HepG2 (cell line): ENCODE data around the gene TM4SF5. TPM values are rescaled to one million over a fixed set of nuclear protein-coding genes. Genes with fewer than 3 reads are reported as not detected.
A peak's percentile ranks its signal among the peaks of the same experiment; 100 is the strongest.

Experiments used
- ARID2 ChIP-seq: sonication (generic); formaldehyde crosslinking; IDR thresholded peaks from 2 replicates; pipeline ENCODE4 v1.8.1; 2022; ENCODE audit warnings: mild to moderate bottlenecking, missing genetic modification reagents, borderline replicate concordance
- ATAD3A ChIP-seq: sonication (generic); formaldehyde crosslinking; IDR thresholded peaks from 2 replicates; pipeline ENCODE4 v1.4.0; 2020; ENCODE audit warnings: missing genetic modification reagents
- ERF ChIP-seq: IDR thresholded peaks from 2 replicates; pipeline ENCODE4 v1.6.1; 2018; ENCODE audit warnings: missing biosample characterization, missing genetic modification reagents
- HES4 ChIP-seq: sonication (generic); formaldehyde crosslinking; IDR thresholded peaks from 2 replicates; pipeline ENCODE4 v1.9.0; 2021; ENCODE audit warnings: mild to moderate bottlenecking, missing genetic modification reagents, borderline replicate concordance
- HNF4G ChIP-seq, 2 experiments: sonication (generic) in 1 of 2; formaldehyde crosslinking in 1 of 2; IDR thresholded peaks; 2 replicates each; pipeline versions ENCODE4 v1.4.0 to v1.6.1; 2011 to 2020; ENCODE audit warnings: borderline replicate concordance in 2 of 2, low read depth in 2 of 2, mild to moderate bottlenecking in 2 of 2, low read length in 1 of 2, missing genetic modification reagents in 1 of 2, moderate library complexity in 1 of 2
- IKZF4 ChIP-seq: sonication (generic); formaldehyde crosslinking; IDR thresholded peaks from 2 replicates; pipeline ENCODE4 v1.5.1; 2020; ENCODE audit warnings: borderline replicate concordance, mild to moderate bottlenecking, low read depth, missing genetic modification reagents; ENCODE audit errors: not compliant biosample characterization
- KDM4B ChIP-seq: sonication (generic); formaldehyde crosslinking; IDR thresholded peaks from 2 replicates; pipeline ENCODE4 v1.4.0; 2020; ENCODE audit warnings: missing genetic modification reagents
- KLF9 ChIP-seq: IDR thresholded peaks from 2 replicates; pipeline ENCODE4 v1.6.1; 2016; ENCODE audit warnings: low read depth
- NR2F2 ChIP-seq: IDR thresholded peaks from 2 replicates; pipeline ENCODE4 v1.6.1; 2012; ENCODE audit warnings: low read depth, inconsistent platforms, borderline replicate concordance
- POLR2G ChIP-seq: fragments of 200-400 bp; formaldehyde crosslinking; IDR thresholded peaks from 2 replicates; pipeline ENCODE4 v1.6.1; 2018; ENCODE audit warnings: mild to moderate bottlenecking, low read depth, low read length, moderate library complexity
- REXO4 ChIP-seq: sonication (generic); formaldehyde crosslinking; IDR thresholded peaks from 2 replicates; pipeline ENCODE4 v1.8.0; 2022; ENCODE audit warnings: missing genetic modification reagents, mild to moderate bottlenecking, borderline replicate concordance
- SPEN ChIP-seq: sonication (generic); formaldehyde crosslinking; IDR thresholded peaks from 2 replicates; pipeline ENCODE4 v1.5.1; 2020; ENCODE audit warnings: low read depth, mild to moderate bottlenecking, missing genetic modification reagents
- SYNCRIP ChIP-seq: fragments of 200-400 bp; formaldehyde crosslinking; IDR thresholded peaks from 2 replicates; pipeline ENCODE4 v1.6.1; 2018; ENCODE audit warnings: mild to moderate bottlenecking, low read depth, low read length; ENCODE audit not compliant: insufficient read depth
- TBX3 ChIP-seq: fragments of 450-650 bp; IDR thresholded peaks from 2 replicates; pipeline ENCODE4 v1.6.1; 2017; ENCODE audit warnings: antibody characterized with exemption, mild to moderate bottlenecking, inconsistent platforms, borderline replicate concordance
- XRCC5 ChIP-seq: fragments of 200-400 bp; formaldehyde crosslinking; optimal IDR thresholded peaks from 2 replicates; pipeline ENCODE3; 2017; ENCODE audit warnings: mild to moderate bottlenecking, low read length
- ZFP37 ChIP-seq: sonication (generic); formaldehyde crosslinking; IDR thresholded peaks from 2 replicates; pipeline ENCODE4 v1.4.0; 2020; ENCODE audit warnings: missing genetic modification reagents, borderline replicate concordance
- ZNF275 ChIP-seq: sonication (generic); formaldehyde crosslinking; IDR thresholded peaks from 2 replicates; pipeline ENCODE4 v1.8.0; 2022; ENCODE audit warnings: missing genetic modification reagents, mild to moderate bottlenecking, inconsistent platforms, borderline replicate concordance
- ZNF550 ChIP-seq: sonication (generic); formaldehyde crosslinking; IDR thresholded peaks from 2 replicates; pipeline ENCODE4 v1.4.0; 2020; ENCODE audit warnings: mild to moderate bottlenecking, missing genetic modification reagents, borderline replicate concordance
- ZNF660 ChIP-seq: sonication (generic); formaldehyde crosslinking; IDR thresholded peaks from 2 replicates; pipeline ENCODE4 v1.5.1; 2020; ENCODE audit warnings: mild to moderate bottlenecking, low read depth, missing genetic modification reagents, borderline replicate concordance
- ZSCAN29 ChIP-seq: sonication (generic); formaldehyde crosslinking; conservative IDR thresholded peaks from 2 replicates; pipeline ENCODE4 v1.4.0; 2020; ENCODE audit warnings: mild to moderate bottlenecking, missing genetic modification reagents
- polyA plus RNA-seq, 8 experiments: library from polyadenylated mRNA; depleted of rRNA in 3 of 8; stranded (reverse) in 7 of 8; unstranded in 1 of 8; fragments of >200 nt; fragmentation: Illumina TruSeq in 4 of 8; extraction: Trizol in 4 of 8; gene quantifications; 2 replicates each; pipeline versions ENCODE4 v1.2.1 to v1.2.3, GENCODE V29; 2011 to 2016; ENCODE audit warnings: low read depth in 4 of 8, missing spikeins in 1 of 8, mixed read lengths in 1 of 8; ENCODE audit not compliant: insufficient read depth in 1 of 8
- total RNA-seq, 5 experiments: library from RNA; depleted of rRNA; stranded (reverse); fragments of >200 nt; fragmentation: Illumina TruSeq; extraction: Trizol; gene quantifications; 2 replicates each; pipeline ENCODE4 v1.2.3, GENCODE V29; 2016; ENCODE audit warnings: low read depth in 1 of 5
- TF ChIP-seq, protein P1 (sequence below): sonication (generic); formaldehyde crosslinking; conservative IDR thresholded peaks from 2 replicates; pipeline ENCODE4 v1.8.1; 2023; ENCODE audit warnings: missing genetic modification reagents
- TF ChIP-seq, protein P2 (sequence below): sonication (generic); formaldehyde crosslinking; IDR thresholded peaks from 2 replicates; pipeline ENCODE4 v1.4.0; 2020; ENCODE audit warnings: missing genetic modification reagents, borderline replicate concordance

Gene TM4SF5
- total and polyA plus RNA-seq, 2 of the 13 experiments (the other 11 are each of a cell fraction or from before 2014, with no cell fraction given), result 30.1 to 126 TPM

DNA sequence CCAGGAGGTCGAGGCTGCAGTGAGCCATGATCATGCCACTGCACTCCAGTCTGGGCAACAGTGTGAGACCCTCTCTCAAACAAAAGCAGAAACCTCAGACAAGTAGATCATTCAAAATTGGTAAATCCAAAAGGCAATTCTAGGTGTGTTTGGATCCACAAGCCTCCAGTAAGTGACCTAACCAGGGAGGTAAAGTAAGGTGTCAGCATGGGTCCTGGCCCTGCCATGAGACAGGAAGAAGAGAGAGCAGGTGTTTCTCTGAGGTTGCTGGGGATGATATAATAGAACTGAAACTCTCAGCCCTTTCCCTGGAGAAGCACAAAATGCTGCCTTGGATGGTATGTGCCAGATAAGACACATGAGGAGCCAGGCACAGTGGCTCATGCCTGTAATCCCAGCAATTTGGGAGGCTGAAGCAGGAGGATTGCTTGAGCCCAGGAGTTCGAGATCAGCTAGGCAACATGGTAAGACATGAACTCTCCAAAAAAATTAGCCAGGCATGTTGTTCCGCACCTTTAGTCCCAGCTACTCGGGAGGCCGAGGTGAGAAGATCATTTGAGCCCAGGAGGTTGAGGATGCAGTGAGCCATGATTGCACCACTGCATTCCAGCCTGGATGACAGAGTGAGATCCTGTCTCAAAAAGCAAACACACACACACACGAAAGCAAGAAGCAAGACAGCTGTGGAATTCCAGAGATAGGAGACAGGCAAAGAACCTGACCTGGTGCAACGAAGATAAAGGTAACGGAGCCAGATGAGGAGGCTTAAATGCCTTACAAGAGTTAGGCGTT is 6.5 kb downstream of the TM4SF5 start (continued):
- TF ChIP-seq ZSCAN29 (CRISPR knock-in tag) (no peak), HNF4G (IDR thresholded peaks at IDR 0.05; ENCODE audit: borderline replicate concordance, low read depth, low read length) (peak; percentile 39; the same call in 1 of the 2 replicates), HNF4G (CRISPR knock-in tag; IDR thresholded peaks at IDR 0.05; ENCODE audit: borderline replicate concordance, low read depth) (no peak), REXO4 (CRISPR knock-in tag) (no peak), SPEN (CRISPR knock-in tag) (peak; percentile 42; the same call in 1 of the 2 replicates), ZNF275 (CRISPR knock-in tag) (no peak), TBX3 (peak; percentile 58; the same call in 1 of the 2 replicates), IKZF4 (CRISPR knock-in tag) (peak; percentile 24), SYNCRIP (no peak), ATAD3A (CRISPR knock-in tag) (no peak), ARID2 (CRISPR knock-in tag) (no peak), HES4 (CRISPR knock-in tag) (no peak), POLR2G (peak; percentile 23; the same call in 1 of the 2 replicates), NR2F2 (no peak), ERF (CRISPR knock-in tag) (peak; percentile 72; the same call in 1 of the 2 replicates), KDM4B (CRISPR knock-in tag) (0 out of 2 replicates have a peak, but pooled peaks have one; percentile 53), ZNF660 (CRISPR knock-in tag) (no peak), ZFP37 (no peak), XRCC5 (no peak), ZNF550 (CRISPR knock-in tag) (no peak), KLF9 (no peak)
- TF ChIP-seq, protein P1, sequence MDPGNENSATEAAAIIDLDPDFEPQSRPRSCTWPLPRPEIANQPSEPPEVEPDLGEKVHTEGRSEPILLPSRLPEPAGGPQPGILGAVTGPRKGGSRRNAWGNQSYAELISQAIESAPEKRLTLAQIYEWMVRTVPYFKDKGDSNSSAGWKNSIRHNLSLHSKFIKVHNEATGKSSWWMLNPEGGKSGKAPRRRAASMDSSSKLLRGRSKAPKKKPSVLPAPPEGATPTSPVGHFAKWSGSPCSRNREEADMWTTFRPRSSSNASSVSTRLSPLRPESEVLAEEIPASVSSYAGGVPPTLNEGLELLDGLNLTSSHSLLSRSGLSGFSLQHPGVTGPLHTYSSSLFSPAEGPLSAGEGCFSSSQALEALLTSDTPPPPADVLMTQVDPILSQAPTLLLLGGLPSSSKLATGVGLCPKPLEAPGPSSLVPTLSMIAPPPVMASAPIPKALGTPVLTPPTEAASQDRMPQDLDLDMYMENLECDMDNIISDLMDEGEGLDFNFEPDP (CRISPR knock-in tag), result no peak
- TF ChIP-seq, protein P2, sequence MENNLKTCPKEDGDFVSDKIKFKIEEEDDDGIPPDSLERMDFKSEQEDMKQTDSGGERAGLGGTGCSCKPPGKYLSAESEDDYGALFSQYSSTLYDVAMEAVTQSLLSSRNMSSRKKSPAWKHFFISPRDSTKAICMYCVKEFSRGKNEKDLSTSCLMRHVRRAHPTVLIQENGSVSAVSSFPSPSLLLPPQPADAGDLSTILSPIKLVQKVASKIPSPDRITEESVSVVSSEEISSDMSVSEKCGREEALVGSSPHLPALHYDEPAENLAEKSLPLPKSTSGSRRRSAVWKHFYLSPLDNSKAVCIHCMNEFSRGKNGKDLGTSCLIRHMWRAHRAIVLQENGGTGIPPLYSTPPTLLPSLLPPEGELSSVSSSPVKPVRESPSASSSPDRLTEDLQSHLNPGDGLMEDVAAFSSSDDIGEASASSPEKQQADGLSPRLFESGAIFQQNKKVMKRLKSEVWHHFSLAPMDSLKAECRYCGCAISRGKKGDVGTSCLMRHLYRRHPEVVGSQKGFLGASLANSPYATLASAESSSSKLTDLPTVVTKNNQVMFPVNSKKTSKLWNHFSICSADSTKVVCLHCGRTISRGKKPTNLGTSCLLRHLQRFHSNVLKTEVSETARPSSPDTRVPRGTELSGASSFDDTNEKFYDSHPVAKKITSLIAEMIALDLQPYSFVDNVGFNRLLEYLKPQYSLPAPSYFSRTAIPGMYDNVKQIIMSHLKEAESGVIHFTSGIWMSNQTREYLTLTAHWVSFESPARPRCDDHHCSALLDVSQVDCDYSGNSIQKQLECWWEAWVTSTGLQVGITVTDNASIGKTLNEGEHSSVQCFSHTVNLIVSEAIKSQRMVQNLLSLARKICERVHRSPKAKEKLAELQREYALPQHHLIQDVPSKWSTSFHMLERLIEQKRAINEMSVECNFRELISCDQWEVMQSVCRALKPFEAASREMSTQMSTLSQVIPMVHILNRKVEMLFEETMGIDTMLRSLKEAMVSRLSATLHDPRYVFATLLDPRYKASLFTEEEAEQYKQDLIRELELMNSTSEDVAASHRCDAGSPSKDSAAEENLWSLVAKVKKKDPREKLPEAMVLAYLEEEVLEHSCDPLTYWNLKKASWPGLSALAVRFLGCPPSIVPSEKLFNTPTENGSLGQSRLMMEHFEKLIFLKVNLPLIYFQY (CRISPR knock-in tag), result peak; percentile 29; the same call in 1 of the 2 replicates
